RWPE2 (cell line): ENCODE data around the gene AGTR1.

Experiments used
- ATAC-seq: fragments of 200-7000 bp; cut with Tn5 transposase; 3 replicates; pipeline ENCODE4 v1.9.1; 2021; ENCODE audit warnings: low read depth
- DNase-seq: peaks from one replicate; pipeline ENCODE4 v3.0.0-alpha.2; 2020; ENCODE audit warnings: low spot score
- H3K27ac ChIP-seq: fragments of 450-650 bp; 2 replicates; pipeline ENCODE4 v1.5.1; 2017; ENCODE audit warnings: mild to moderate bottlenecking; ENCODE audit not compliant: poor library complexity, severe bottlenecking
- H3K27me3 ChIP-seq: fragments of 250-450 bp; sonication (Bioruptor Pico); 2 replicates; pipeline ENCODE4 v1.5.1; 2021; ENCODE audit warnings: mild to moderate bottlenecking, moderate library complexity; ENCODE audit not compliant: insufficient read depth, poor library complexity, severe bottlenecking
- H3K36me3 ChIP-seq: fragments of 250-450 bp; sonication (Bioruptor Pico); 2 replicates; pipeline ENCODE4 v1.5.1; 2020; ENCODE audit warnings: low read depth, mild to moderate bottlenecking, moderate library complexity
- H3K4me1 ChIP-seq: fragments of 250-450 bp; sonication (Bioruptor Pico); 2 replicates; pipeline ENCODE4 v1.5.1; 2021; ENCODE audit warnings: mild to moderate bottlenecking, moderate library complexity; ENCODE audit not compliant: insufficient read depth, poor library complexity, severe bottlenecking
- H3K4me3 ChIP-seq: fragments of 250-450 bp; sonication (Bioruptor Pico); 2 replicates; pipeline ENCODE4 v1.5.1; 2021; ENCODE audit warnings: mild to moderate bottlenecking, moderate library complexity; ENCODE audit not compliant: severe bottlenecking
- H3K9me3 ChIP-seq: fragments of 250-450 bp; sonication (Bioruptor Pico); 2 replicates; pipeline ENCODE4 v1.5.1; 2021; ENCODE audit warnings: mild to moderate bottlenecking, moderate library complexity; ENCODE audit not compliant: severe bottlenecking
- TF ChIP-seq, protein P1 (sequence below): fragments of 450-650 bp; IDR thresholded peaks from one replicate; pipeline ENCODE4 v1.5.1; 2017; ENCODE audit warnings: mild to moderate bottlenecking, moderate library complexity; ENCODE audit not compliant: poor library complexity, severe bottlenecking

Gene AGTR1

GRCh38 chr3:148716657-148717056 is 19.0 kb downstream of the AGTR1 start:
- H3K9me3 ChIP-seq = peaks cover 3% of the 10 kb centered on the region
- H3K4me1 ChIP-seq = no peaks in the 10 kb centered on the region
- H3K27ac ChIP-seq = no peak overlapping the region
- no peaks in the 10 kb centered on the region for H3K27me3 ChIP-seq
- no peaks in the 10 kb centered on the region for H3K36me3 ChIP-seq
- DNase-seq (no peak), ATAC-seq (no peak)
- no peak overlapping the region for H3K4me3 ChIP-seq
- TF ChIP-seq, protein P1, sequence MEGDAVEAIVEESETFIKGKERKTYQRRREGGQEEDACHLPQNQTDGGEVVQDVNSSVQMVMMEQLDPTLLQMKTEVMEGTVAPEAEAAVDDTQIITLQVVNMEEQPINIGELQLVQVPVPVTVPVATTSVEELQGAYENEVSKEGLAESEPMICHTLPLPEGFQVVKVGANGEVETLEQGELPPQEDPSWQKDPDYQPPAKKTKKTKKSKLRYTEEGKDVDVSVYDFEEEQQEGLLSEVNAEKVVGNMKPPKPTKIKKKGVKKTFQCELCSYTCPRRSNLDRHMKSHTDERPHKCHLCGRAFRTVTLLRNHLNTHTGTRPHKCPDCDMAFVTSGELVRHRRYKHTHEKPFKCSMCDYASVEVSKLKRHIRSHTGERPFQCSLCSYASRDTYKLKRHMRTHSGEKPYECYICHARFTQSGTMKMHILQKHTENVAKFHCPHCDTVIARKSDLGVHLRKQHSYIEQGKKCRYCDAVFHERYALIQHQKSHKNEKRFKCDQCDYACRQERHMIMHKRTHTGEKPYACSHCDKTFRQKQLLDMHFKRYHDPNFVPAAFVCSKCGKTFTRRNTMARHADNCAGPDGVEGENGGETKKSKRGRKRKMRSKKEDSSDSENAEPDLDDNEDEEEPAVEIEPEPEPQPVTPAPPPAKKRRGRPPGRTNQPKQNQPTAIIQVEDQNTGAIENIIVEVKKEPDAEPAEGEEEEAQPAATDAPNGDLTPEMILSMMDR = no peak

DNA sequence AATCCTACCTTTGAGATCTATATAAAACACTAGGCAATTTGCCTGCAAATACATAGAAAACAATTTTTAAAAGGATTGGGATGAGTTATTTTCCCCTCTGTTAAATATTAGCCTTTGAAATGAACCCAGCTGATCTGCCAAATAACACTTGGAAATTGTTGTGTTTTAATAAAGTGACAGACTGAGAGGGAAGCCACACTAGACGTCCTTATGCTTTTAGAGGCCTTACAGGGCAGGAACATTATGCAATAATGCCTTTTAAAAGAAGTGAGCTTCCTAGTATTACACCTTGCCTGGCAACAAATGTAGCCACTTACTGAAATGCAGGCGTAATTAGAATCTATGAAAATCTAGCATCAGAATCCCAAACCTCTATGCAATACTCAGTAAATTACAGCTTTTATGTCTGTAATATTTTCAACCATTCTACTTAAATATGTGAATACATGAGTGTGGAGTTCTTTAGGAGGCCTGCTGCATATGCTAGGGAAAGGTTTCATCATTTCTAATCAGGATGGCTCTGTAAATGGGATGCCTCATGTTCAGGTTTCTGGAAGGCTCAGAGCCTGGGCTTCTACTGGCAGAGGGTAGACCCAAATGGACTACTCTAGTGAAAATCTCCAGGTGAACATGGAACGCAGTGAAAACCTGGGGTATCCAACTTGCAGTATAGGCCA is 20.3 kb downstream of the AGTR1 start:
- ATAC-seq (no peak), DNase-seq (no peak)
- Histone ChIP-seq H3K9me3 (no peaks in the 10 kb centered on the region), H3K4me3 (no peak overlapping the region), H3K36me3 (no peaks in the 10 kb centered on the region), H3K27ac (no peak overlapping the region), H3K4me1 (no peaks in the 10 kb centered on the region), H3K27me3 (no peaks in the 10 kb centered on the region)
- TF ChIP-seq, protein P1 = no peak

DNA sequence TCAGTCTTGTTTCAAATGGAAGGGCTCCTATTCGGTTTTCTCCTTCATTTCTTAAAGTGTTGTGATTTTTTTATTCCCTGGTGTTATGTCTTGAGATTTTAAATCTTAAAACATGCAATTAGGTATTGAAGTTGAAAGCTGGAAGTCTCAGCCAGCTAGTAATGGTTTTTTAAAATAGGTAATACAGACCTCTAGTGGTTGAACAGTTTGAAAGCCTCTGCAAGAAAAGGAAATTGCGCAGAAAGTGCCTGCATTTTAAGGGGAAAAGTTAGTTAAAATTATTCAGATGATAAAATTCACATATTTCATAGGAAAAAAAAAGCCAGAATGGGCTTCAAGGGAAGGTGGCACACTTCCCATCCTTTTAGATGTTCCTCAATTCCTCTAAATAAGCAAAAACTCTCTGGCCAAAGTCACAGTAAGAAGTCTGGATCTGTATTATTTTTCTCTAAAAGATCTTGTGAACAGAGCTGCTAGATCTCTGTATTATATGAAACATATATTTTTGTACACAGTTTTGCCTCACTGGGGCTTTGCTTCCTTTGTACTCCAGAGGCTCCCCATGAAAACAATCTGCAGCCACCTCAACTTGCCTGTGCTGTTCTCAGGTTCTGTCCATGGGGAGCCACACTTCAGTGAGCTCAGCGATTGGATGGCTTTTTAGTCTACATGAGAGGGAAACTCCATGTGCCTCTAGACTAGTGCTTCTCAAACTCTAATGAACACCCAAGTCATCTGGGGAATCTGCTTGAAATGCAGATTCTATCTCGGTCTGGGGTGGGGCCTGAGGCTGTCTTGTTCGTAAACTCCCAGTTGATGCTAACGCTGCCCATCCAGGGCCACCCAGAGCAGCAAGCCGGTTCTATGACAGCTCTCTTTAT is 21.5 kb downstream of the AGTR1 start:
- Histone ChIP-seq H3K4me3 (no peak overlapping the region), H3K9me3 (no peaks in the 10 kb centered on the region), H3K27ac (no peak overlapping the region), H3K36me3 (no peaks in the 10 kb centered on the region), H3K27me3 (no peaks in the 10 kb centered on the region), H3K4me1 (no peaks in the 10 kb centered on the region)
- ATAC-seq = no peak
- DNase-seq = no peak
- TF ChIP-seq, protein P1 = peak; percentile 53

DNA sequence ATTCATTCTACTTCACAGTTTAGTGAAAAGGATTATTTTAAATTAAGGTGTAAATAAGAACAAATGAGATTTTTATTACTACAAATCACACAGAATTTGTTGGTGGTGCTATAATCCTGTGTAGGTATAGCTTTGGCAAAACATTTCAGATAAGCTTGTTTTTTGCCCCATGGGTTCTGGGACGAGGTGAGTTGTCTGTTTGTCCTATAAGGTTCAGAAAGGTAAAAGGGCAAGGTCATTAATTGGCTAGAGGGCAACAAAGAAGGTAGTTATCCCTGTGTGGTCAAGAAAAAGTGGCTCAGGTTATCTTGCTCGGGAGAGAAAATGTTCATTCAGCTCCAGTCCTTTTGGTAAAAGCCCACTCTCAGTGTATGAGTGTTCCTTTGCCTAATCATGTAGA is 23.2 kb downstream of the AGTR1 start:
- H3K4me3 ChIP-seq = no peak overlapping the region
- no peak overlapping the region for H3K27ac ChIP-seq
- no peaks in the 10 kb centered on the region for H3K4me1 ChIP-seq
- TF ChIP-seq, protein P1 = no peak
- DNase-seq = no peak
- ATAC-seq = no peak
- H3K27me3 ChIP-seq = peaks cover 2% of the 10 kb centered on the region
- H3K36me3 ChIP-seq = no peaks in the 10 kb centered on the region
- H3K9me3 ChIP-seq = no peaks in the 10 kb centered on the region
